Activated CD4-positive, CD25-positive, alpha-beta regulatory T cell treated with anti-CD3 and anti-CD28 coated beads, Interleukin-2, amount 50 U/mL, for 16 hours (primary cell): ENCODE measurements around the gene TTC7B.

Experiments used
- DNase-seq: peaks from one replicate; pipeline ENCODE4 v3.0.0-alpha.2; 2020; ENCODE audit warnings: low read depth, low spot score

The TTC7B gene

GRCh38 chr14:90648421-90648820 is 167.8 kb downstream of the TTC7B start:
- DNase-seq, result no peak

GRCh38 chr14:90647473-90648005 is 168.7 kb downstream of the TTC7B start:
- DNase-seq, result no peak

GRCh38 chr14:90645842-90646443 is 170.3 kb downstream of the TTC7B start:
- no peak for DNase-seq

- DNase-seq, result no peak
Observed at GRCh38 chr14:90644882-90645281, 171.3 kb downstream of the TTC7B start.

- DNase-seq, result no peak
Observed at GRCh38 chr14:90643982-90644670, 172.1 kb downstream of the TTC7B start.

- DNase-seq, result no peak
Observed at GRCh38 chr14:90642244-90642717, 173.9 kb downstream of the TTC7B start.

GRCh38 chr14:90641615-90642243 is 174.5 kb downstream of the TTC7B start:
- no peak for DNase-seq

GRCh38 chr14:90641168-90641567 is 175.1 kb downstream of the TTC7B start:
- DNase-seq, result no peak

GRCh38 chr14:90639641-90640040 is 176.6 kb downstream of the TTC7B start:
- no peak for DNase-seq

- no peak for DNase-seq
Observed at GRCh38 chr14:90632871-90633270, 183.4 kb downstream of the TTC7B start.

- DNase-seq, result no peak
Observed at GRCh38 chr14:90632451-90632850, 183.8 kb downstream of the TTC7B start.

GRCh38 chr14:90630171-90630806 is 185.9 kb downstream of the TTC7B start:
- DNase-seq, result no peak

- DNase-seq, result no peak
Observed at GRCh38 chr14:90629471-90629870, 186.8 kb downstream of the TTC7B start.

- no peak for DNase-seq
Observed at GRCh38 chr14:90628825-90629224, 187.4 kb downstream of the TTC7B start.

GRCh38 chr14:90627478-90627877 is 188.8 kb downstream of the TTC7B start:
- no peak for DNase-seq

- no peak for DNase-seq
Observed at GRCh38 chr14:90626550-90626949, 189.7 kb downstream of the TTC7B start.

GRCh38 chr14:90625445-90625844 is 190.8 kb downstream of the TTC7B start:
- no peak for DNase-seq

- DNase-seq, result no peak
Observed at GRCh38 chr14:90624732-90625400, 191.4 kb downstream of the TTC7B start.

- DNase-seq, result no peak
Observed at GRCh38 chr14:90624227-90624626, 192.0 kb downstream of the TTC7B start.

- DNase-seq, result no peak
Observed at GRCh38 chr14:90621201-90621600, 195.0 kb downstream of the TTC7B start.

GRCh38 chr14:90620568-90621077 is 195.6 kb downstream of the TTC7B start:
- no peak for DNase-seq
